GM18505 (cell line): ENCODE measurements around the gene DES.

Source experiments
- ATAC-seq: cut with Tn5 transposase; IDR thresholded peaks from one replicate; pipeline ENCODE4 v1.9.1; 2021; ENCODE audit not compliant: unreplicated experiment
- POLR2A ChIP-seq: IDR thresholded peaks from 4 replicates; pipeline ENCODE4 v1.6.1; 2011; ENCODE audit warnings: borderline replicate concordance; ENCODE audit not compliant: insufficient read depth, insufficient read length; ENCODE audit errors: extremely low read depth

The DES gene

GRCh38 chr2:219433666-219434467, 15.7 kb downstream of the DES start:
- TF ChIP-seq POLR2A, result no peak
- ATAC-seq, result no peak

GRCh38 chr2:219434468-219434717, 16.2 kb downstream of the DES start:
- ATAC-seq, result no peak
- TF ChIP-seq POLR2A, result no peak

- TF ChIP-seq POLR2A, result no peak
- ATAC-seq, result no peak
Observed at GRCh38 chr2:219434718-219435525, 16.7 kb downstream of the DES start, which contains the start of gene SPEG. Gene SPEG (plus strand): TSS chr2:219434843. CDS start chr2:219434978, 135 bp downstream.

GRCh38 chr2:219435701-219436100, 17.5 kb downstream of the DES start:
- TF ChIP-seq POLR2A, result no peak
- no peak for ATAC-seq

DNA sequence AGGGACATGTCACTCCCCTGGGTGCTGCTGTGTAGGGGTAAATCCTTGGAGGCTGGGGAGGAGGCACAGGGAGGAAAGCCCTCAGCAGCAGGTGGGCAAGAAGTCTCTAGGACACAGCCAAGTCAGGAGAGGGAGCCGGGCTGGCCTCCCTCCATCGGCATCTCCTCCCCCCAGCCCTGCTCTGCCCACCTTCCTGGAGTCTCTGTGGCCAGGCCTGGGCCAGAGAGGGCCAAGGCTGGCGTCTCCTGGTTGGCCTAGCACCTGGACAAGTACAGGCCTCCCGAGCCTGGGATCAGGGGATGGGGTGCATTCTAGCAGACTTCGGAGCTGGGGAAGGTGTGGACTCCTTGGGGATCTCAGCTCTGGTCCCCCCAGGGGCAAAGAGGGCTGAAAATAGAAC, 18.3 kb downstream of the DES start:
- no peak for TF ChIP-seq POLR2A
- ATAC-seq, result no peak

DNA sequence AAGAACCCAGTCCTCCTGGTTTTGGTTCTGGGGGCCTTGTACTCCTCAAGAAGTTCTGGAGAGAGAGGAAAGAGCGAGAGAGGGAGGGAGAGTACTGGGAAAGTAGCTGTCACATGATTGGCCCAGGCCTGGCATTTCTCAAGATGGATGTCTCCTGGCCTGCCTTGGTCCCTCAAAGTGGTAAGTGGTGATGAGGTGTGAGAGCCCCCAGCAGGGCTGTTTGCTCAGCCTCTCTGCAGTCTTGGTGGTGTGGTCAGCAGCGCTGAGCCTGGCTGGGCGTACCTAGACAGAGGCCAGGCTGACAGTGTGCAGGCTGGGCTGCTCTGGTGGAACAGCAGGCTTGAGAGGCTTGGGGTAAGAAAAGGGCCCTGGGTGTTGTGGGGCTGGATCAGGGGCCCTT, 19.0 kb downstream of the DES start:
- no peak for TF ChIP-seq POLR2A
- ATAC-seq, result no peak

DNA sequence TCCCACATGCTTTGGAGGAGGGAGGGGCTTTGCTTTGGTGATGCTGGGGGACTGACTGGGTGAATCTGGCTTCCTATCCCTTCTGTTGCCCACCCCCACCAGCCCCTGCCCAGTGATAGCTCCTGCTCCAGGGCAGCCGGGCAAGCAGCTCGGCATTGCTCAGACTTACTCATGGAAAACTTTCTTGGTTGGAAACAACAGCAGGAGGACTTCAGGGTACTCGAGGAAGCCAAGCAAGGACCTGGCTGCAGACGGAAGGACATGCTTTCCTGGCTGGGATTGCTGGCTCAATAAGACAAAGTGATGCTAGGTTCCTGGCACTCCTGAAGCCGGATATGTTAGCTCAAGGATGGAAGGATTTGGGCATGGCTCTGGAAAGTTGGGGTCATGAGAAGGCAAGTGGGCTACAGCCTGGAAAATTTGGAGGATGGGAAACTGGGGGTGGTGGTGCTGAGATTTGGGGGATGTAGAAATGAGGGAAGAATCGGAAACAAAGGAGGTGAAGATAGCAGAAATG, 19.6 kb downstream of the DES start:
- no peak for TF ChIP-seq POLR2A
- ATAC-seq, result no peak

GRCh38 chr2:219438453-219438852, 20.3 kb downstream of the DES start:
- ATAC-seq, result no peak
- no peak for TF ChIP-seq POLR2A

GRCh38 chr2:219439506-219439905, 21.3 kb downstream of the DES start:
- no peak for TF ChIP-seq POLR2A
- no peak for ATAC-seq

- no peak for ATAC-seq
Observed at GRCh38 chr2:219440388-219441256, 22.4 kb downstream of the DES start.

GRCh38 chr2:219441451-219442255, 23.5 kb downstream of the DES start:
- no peak for TF ChIP-seq POLR2A
- ATAC-seq, result no peak

More at GRCh38 chr2:219440388-219441256, 22.4 kb downstream of the DES start:
- no peak for TF ChIP-seq POLR2A

DNA sequence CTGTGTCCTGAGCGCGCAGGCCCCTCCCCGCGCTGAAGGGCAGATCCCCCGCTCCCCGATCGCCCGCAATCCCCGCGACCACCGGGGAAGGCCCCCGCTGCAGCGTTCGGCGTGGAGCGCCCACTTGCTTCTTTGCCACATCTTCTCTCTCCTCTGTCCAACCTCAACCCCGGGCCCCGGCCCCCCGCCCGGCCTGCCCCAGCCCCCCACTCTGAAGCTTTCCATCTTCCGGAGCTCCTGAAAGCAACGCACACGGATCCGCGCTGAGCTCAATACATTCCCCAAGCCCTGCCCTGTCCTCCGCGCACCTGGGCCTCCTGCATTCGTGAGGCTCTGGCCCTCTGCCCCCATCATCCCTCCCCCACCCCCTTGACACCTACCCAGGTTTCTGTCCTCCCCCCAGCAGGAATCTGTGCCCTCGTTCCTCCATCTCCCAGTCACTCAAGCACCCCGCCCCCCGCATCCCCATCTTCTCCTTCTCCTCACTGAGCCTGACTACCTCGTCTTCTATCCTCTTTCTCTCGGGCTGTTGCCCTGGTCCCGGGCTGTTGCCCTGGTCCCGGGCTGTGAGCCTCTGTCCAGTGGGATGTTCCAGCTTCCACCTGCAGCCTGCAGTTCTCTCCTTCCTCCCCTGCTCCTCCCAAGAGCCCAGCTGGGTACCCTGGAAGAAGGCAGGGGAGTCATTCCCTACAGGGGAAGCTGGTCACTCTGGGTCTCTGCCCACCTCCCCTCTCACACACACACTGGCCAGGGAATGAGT, 24.3 kb downstream of the DES start:
- no peak for TF ChIP-seq POLR2A
- no peak for ATAC-seq

GRCh38 chr2:219443016-219443696, 25.0 kb downstream of the DES start:
- ATAC-seq, result no peak
- no peak for TF ChIP-seq POLR2A
